ENCODE data around the gene RIMS4.

RIMS4 gene

GRCh38 chr20:44714102-44714700 is 96.1 kb downstream of the RIMS4 start:
- Histone ChIP-seq H3K4me3 (no peak overlapping the region), H3K27me3 (no peaks in the 10 kb centered on the region; a peak in 1 of 22 replicates), H3K9ac (peak overlapping the region in 3 of 11 experiments; percentile 1 to 33 (median 13); a peak in 3 of 22 replicates), H3K4me1 (peaks cover 11 to 15% (median 13%) of the 10 kb centered on the region in 10 experiments), H3K36me3 (no peaks in the 10 kb centered on the region), H3K27ac (no peak overlapping the region), H4K20me1 (no peaks in the 10 kb centered on the region; a peak in 2 of 22 replicates), H3K4me2 (peak overlapping the region; percentile 22 to 80 (median 64)), H3K9me3 (replicated peaks in 1 of 11) (no peaks in the 10 kb centered on the region)
- TF ChIP-seq Cebpa-rat (IDR thresholded peaks at IDR 0.05), result no peak

- Histone ChIP-seq H4K20me1 (no peaks in the 10 kb centered on the region; a peak in 2 of 22 replicates), H3K27ac (no peak overlapping the region), H3K27me3 (no peaks in the 10 kb centered on the region; a peak in 1 of 22 replicates)
Measured at GRCh38 chr20:44711237-44711636, 99.1 kb downstream of the RIMS4 start.

GRCh38 chr20:44709797-44710196 is 100.5 kb downstream of the RIMS4 start:
- peaks cover 7 to 28% (median 8%) of the 10 kb centered on the region in 10 experiments for H3K4me1 ChIP-seq
- H3K4me2 ChIP-seq, result no peak overlapping the region
- no peaks in the 10 kb centered on the region for H3K36me3 ChIP-seq
- no peak overlapping the region for H3K27ac ChIP-seq
- H4K20me1 ChIP-seq, result no peaks in the 10 kb centered on the region; a peak in 2 of 22 replicates
- H3K4me3 ChIP-seq, result no peak overlapping the region
- H3K9me3 ChIP-seq (replicated peaks in 1 of 11), result no peaks in the 10 kb centered on the region
- TF ChIP-seq Cebpa-rat (IDR thresholded peaks at IDR 0.05), result no peak
- H3K9ac ChIP-seq, result no peak overlapping the region
- H3K27me3 ChIP-seq, result no peaks in the 10 kb centered on the region; a peak in 1 of 22 replicates

More at GRCh38 chr20:44711237-44711636, 99.1 kb downstream of the RIMS4 start:
- TF ChIP-seq Cebpa-rat (IDR thresholded peaks at IDR 0.05), result no peak
- no peaks in the 10 kb centered on the region for H3K36me3 ChIP-seq
- no peak overlapping the region for H3K4me2 ChIP-seq
- H3K4me3 ChIP-seq, result no peak overlapping the region
- H3K9ac ChIP-seq, result no peak overlapping the region
- no peaks in the 10 kb centered on the region for H3K9me3 ChIP-seq (replicated peaks in 1 of 11)
- peaks cover 12 to 19% (median 13%) of the 10 kb centered on the region in 10 experiments for H3K4me1 ChIP-seq

- no peak overlapping the region for H3K4me2 ChIP-seq
- no peak overlapping the region for H3K27ac ChIP-seq
- H3K36me3 ChIP-seq, result no peaks in the 10 kb centered on the region
- no peak overlapping the region for H3K9ac ChIP-seq
- H3K4me3 ChIP-seq, result no peak overlapping the region
- no peaks in the 10 kb centered on the region; a peak in 1 of 22 replicates for H3K27me3 ChIP-seq
- no peaks in the 10 kb centered on the region for H3K9me3 ChIP-seq (replicated peaks in 1 of 11)
- no peaks in the 10 kb centered on the region; a peak in 2 of 22 replicates for H4K20me1 ChIP-seq
- TF ChIP-seq Cebpa-rat (IDR thresholded peaks at IDR 0.05), result no peak
- peaks cover 4 to 28% (median 7%) of the 10 kb centered on the region in 10 experiments for H3K4me1 ChIP-seq
Measured at GRCh38 chr20:44709380-44709779, 101.0 kb downstream of the RIMS4 start.

GRCh38 chr20:44707018-44707579 is 103.2 kb downstream of the RIMS4 start:
- no peaks in the 10 kb centered on the region; a peak in 1 of 22 replicates for H3K27me3 ChIP-seq
- H3K9ac ChIP-seq, result no peak overlapping the region
- no peak overlapping the region for H3K27ac ChIP-seq
- H3K9me3 ChIP-seq (replicated peaks in 1 of 11), result no peaks in the 10 kb centered on the region
- no peak overlapping the region for H3K4me2 ChIP-seq
- H4K20me1 ChIP-seq, result no peaks in the 10 kb centered on the region; a peak in 1 of 22 replicates
- peaks cover 24 to 47% (median 27%) of the 10 kb centered on the region in 10 experiments for H3K4me1 ChIP-seq
- H3K4me3 ChIP-seq, result no peak overlapping the region
- H3K36me3 ChIP-seq, result no peaks in the 10 kb centered on the region
- TF ChIP-seq Cebpa-rat (IDR thresholded peaks at IDR 0.05), result no peak

- Histone ChIP-seq H3K4me3 (no peak overlapping the region), H3K9ac (no peak overlapping the region), H3K27me3 (peaks cover 0 to under 1% (median 0%) of the 10 kb centered on the region in 11 experiments; a peak in 2 of 22 replicates), H3K9me3 (replicated peaks in 1 of 11) (no peaks in the 10 kb centered on the region), H3K27ac (no peak overlapping the region), H3K36me3 (no peaks in the 10 kb centered on the region), H4K20me1 (no peaks in the 10 kb centered on the region; a peak in 1 of 22 replicates), H3K4me2 (peak overlapping the region in 4 of 11 experiments; percentile 14 to 36 (median 24); a peak in 2 of 22 replicates), H3K4me1 (peaks cover 30 to 53% (median 33%) of the 10 kb centered on the region in 10 experiments)
- no peak for TF ChIP-seq Cebpa-rat (IDR thresholded peaks at IDR 0.05)
Measured at GRCh38 chr20:44706301-44707017, 103.9 kb downstream of the RIMS4 start.

GRCh38 chr20:44705364-44706094 is 104.8 kb downstream of the RIMS4 start:
- H3K9ac ChIP-seq, result no peak overlapping the region
- H3K27ac ChIP-seq, result no peak overlapping the region
- H3K4me2 ChIP-seq, result peak overlapping the region in 4 of 11 experiments; percentile 14 to 94 (median 24); a peak in 2 of 22 replicates
- no peak overlapping the region for H3K4me3 ChIP-seq
- no peaks in the 10 kb centered on the region for H3K9me3 ChIP-seq (replicated peaks in 1 of 11)
- no peaks in the 10 kb centered on the region; a peak in 1 of 22 replicates for H4K20me1 ChIP-seq
- H3K4me1 ChIP-seq, result peaks cover 39 to 59% (median 42%) of the 10 kb centered on the region in 10 experiments
- peaks cover 0 to 10% (median 0%) of the 10 kb centered on the region in 11 experiments; a peak in 4 of 22 replicates for H3K27me3 ChIP-seq
- H3K36me3 ChIP-seq, result no peaks in the 10 kb centered on the region
- TF ChIP-seq Cebpa-rat (IDR thresholded peaks at IDR 0.05), result no peak

GRCh38 chr20:44704551-44704971 is 105.8 kb downstream of the RIMS4 start:
- Histone ChIP-seq H3K27me3 (peaks cover 0 to 13% (median 0%) of the 10 kb centered on the region in 11 experiments; a peak in 4 of 22 replicates), H3K4me1 (peaks cover 40 to 68% (median 50%) of the 10 kb centered on the region in 10 experiments), H3K36me3 (no peaks in the 10 kb centered on the region), H3K4me2 (peak overlapping the region; percentile 80 to 97 (median 89); a peak in 19 of 22 replicates), H3K9ac (no peak overlapping the region), H4K20me1 (no peaks in the 10 kb centered on the region; a peak in 1 of 22 replicates), H3K4me3 (no peak overlapping the region), H3K27ac (no peak overlapping the region), H3K9me3 (replicated peaks in 1 of 11) (no peaks in the 10 kb centered on the region)
- TF ChIP-seq Cebpa-rat (IDR thresholded peaks at IDR 0.05), result no peak
